KMS-11 (cell line): Measurements from ENCODE around the gene PLXNA2.

ENCODE experiments used
- H2AFZ ChIP-seq: fragments of 200-600 bp; sonication (generic); 2 replicates; pipeline ENCODE4 v1.6.1; 2016; ENCODE audit warnings: antibody characterized with exemption, mixed run types, low read depth
- H3K27ac ChIP-seq: fragments of 200-600 bp; sonication (generic); 2 replicates; pipeline ENCODE4 v1.6.1; 2016; ENCODE audit warnings: mild to moderate bottlenecking, mixed run types
- H3K27me3 ChIP-seq: fragments of 200-600 bp; sonication (generic); 2 replicates; pipeline ENCODE4 v1.6.1; 2017; ENCODE audit warnings: mild to moderate bottlenecking, low read depth, mixed run types, moderate library complexity; ENCODE audit not compliant: insufficient read depth
- H3K36me3 ChIP-seq: fragments of 200-600 bp; sonication (generic); 2 replicates; pipeline ENCODE4 v1.6.1; 2017; ENCODE audit warnings: mild to moderate bottlenecking, mixed run types; ENCODE audit not compliant: insufficient read depth
- H3K4me1 ChIP-seq: fragments of 200-600 bp; sonication (generic); 2 replicates; pipeline ENCODE4 v1.6.1; 2016; ENCODE audit warnings: mild to moderate bottlenecking, low read depth, mixed run types; ENCODE audit not compliant: poor library complexity, severe bottlenecking
- H3K4me2 ChIP-seq: fragments of 200-600 bp; sonication (generic); 2 replicates; pipeline ENCODE4 v1.7.0; 2016; ENCODE audit warnings: mild to moderate bottlenecking, mixed run types
- H3K4me3 ChIP-seq: fragments of 200-600 bp; sonication (generic); IDR thresholded peaks from 2 replicates; pipeline ENCODE4 v1.6.1; 2017; ENCODE audit warnings: low read depth, low read length, mixed read lengths; ENCODE audit not compliant: insufficient read depth
- H3K79me2 ChIP-seq: fragments of 200-600 bp; sonication (generic); 2 replicates; pipeline ENCODE4 v1.6.1; 2016; ENCODE audit warnings: low read depth, mixed run types; ENCODE audit not compliant: insufficient read depth
- H3K9ac ChIP-seq: fragments of 200-600 bp; sonication (generic); 2 replicates; pipeline ENCODE4 v1.6.1; 2016; ENCODE audit warnings: mild to moderate bottlenecking, mixed run types
- H4K20me1 ChIP-seq: fragments of 200-600 bp; sonication (generic); 2 replicates; pipeline ENCODE4 v1.6.1; 2016; ENCODE audit warnings: mild to moderate bottlenecking, mixed run types; ENCODE audit not compliant: insufficient read depth
- CTCF ChIP-seq: fragments of 200-600 bp; sonication (generic); conservative IDR thresholded peaks from 2 replicates; pipeline ENCODE4 v1.6.1; 2017; ENCODE audit warnings: low read depth, mild to moderate bottlenecking, antibody characterized with exemption, low read length, moderate library complexity, mixed read lengths

PLXNA2 gene

GRCh38 chr1:208278638-208279037 lies 34.5 kb upstream of the PLXNA2 start:
- H3K4me2 ChIP-seq: no peak overlapping the region
- H3K4me1 ChIP-seq: no peaks in the 10 kb centered on the region
- no peaks in the 10 kb centered on the region for H3K36me3 ChIP-seq
- H3K4me3 ChIP-seq: no peak overlapping the region
- no peaks in the 10 kb centered on the region for H3K27me3 ChIP-seq
- H3K27ac ChIP-seq: no peak overlapping the region
- H2AFZ ChIP-seq: no peak overlapping the region
- no peak for TF ChIP-seq CTCF
- H3K79me2 ChIP-seq: no peaks in the 10 kb centered on the region
- no peak overlapping the region for H3K9ac ChIP-seq
- H4K20me1 ChIP-seq: no peaks in the 10 kb centered on the region

GRCh38 chr1:208276757-208277435 lies 32.7 kb upstream of the PLXNA2 start:
- Histone ChIP-seq H4K20me1 (no peaks in the 10 kb centered on the region), H3K4me2 (no peak overlapping the region), H2AFZ (no peak overlapping the region), H3K36me3 (no peaks in the 10 kb centered on the region), H3K79me2 (no peaks in the 10 kb centered on the region), H3K27ac (no peak overlapping the region), H3K9ac (no peak overlapping the region), H3K27me3 (no peaks in the 10 kb centered on the region), H3K4me3 (no peak overlapping the region), H3K4me1 (no peaks in the 10 kb centered on the region)
- no peak for TF ChIP-seq CTCF

- H3K27me3 ChIP-seq: no peaks in the 10 kb centered on the region
- H2AFZ ChIP-seq: no peak overlapping the region
- TF ChIP-seq CTCF: no peak
- H3K36me3 ChIP-seq: no peaks in the 10 kb centered on the region
- no peak overlapping the region for H3K27ac ChIP-seq
- no peak overlapping the region for H3K4me2 ChIP-seq
- H3K4me3 ChIP-seq: no peak overlapping the region
- H3K4me1 ChIP-seq: no peaks in the 10 kb centered on the region
- no peaks in the 10 kb centered on the region for H3K79me2 ChIP-seq
- H3K9ac ChIP-seq: no peak overlapping the region
- no peaks in the 10 kb centered on the region for H4K20me1 ChIP-seq
Observed at GRCh38 chr1:208275083-208275482, 30.9 kb upstream of the PLXNA2 start.

GRCh38 chr1:208273386-208274017 lies 29.3 kb upstream of the PLXNA2 start:
- Histone ChIP-seq H3K27me3 (no peaks in the 10 kb centered on the region), H3K79me2 (no peaks in the 10 kb centered on the region), H3K27ac (no peak overlapping the region), H3K4me2 (no peak overlapping the region), H3K36me3 (no peaks in the 10 kb centered on the region), H3K4me1 (no peaks in the 10 kb centered on the region), H3K9ac (no peak overlapping the region), H3K4me3 (no peak overlapping the region), H4K20me1 (no peaks in the 10 kb centered on the region), H2AFZ (no peak overlapping the region)
- TF ChIP-seq CTCF: no peak
